Stimulated activated CD4-positive, alpha-beta T cell treated with anti-CD3 and anti-CD28 coated beads, TNF-alpha, amount 100 ng/mL, for 48 hours (primary cell): ENCODE data around the gene TSHZ1.

ENCODE experiments used
- DNase-seq, 3 donors: peaks; one replicate each; pipeline ENCODE4 v3.0.0-alpha.2; 2020; ENCODE audit warnings: low read depth in 3 of 3

Gene TSHZ1

GRCh38 chr18:75246721-75247610 lies 36.4 kb downstream of the TSHZ1 start:
- no peak for DNase-seq

- DNase-seq = no peak
These were observed 37.2 kb downstream of the TSHZ1 start for GRCh38 chr18:75247611-75248421.

GRCh38 chr18:75248426-75249174 lies 38.0 kb downstream of the TSHZ1 start:
- no peak for DNase-seq

- no peak for DNase-seq
These were observed 38.5 kb downstream of the TSHZ1 start for GRCh38 chr18:75249175-75249518.

GRCh38 chr18:75249672-75250470 lies 39.3 kb downstream of the TSHZ1 start:
- DNase-seq = no peak

- DNase-seq = no peak
These were observed 39.8 kb downstream of the TSHZ1 start for GRCh38 chr18:75250471-75250821.

- DNase-seq = no peak
These were observed 40.9 kb downstream of the TSHZ1 start for GRCh38 chr18:75251466-75251865.

GRCh38 chr18:75252136-75252535 lies 41.5 kb downstream of the TSHZ1 start:
- DNase-seq = no peak

- DNase-seq = no peak
These were observed 42.4 kb downstream of the TSHZ1 start for GRCh38 chr18:75253043-75253442.

GRCh38 chr18:75253784-75254183 lies 43.2 kb downstream of the TSHZ1 start:
- no peak for DNase-seq

- no peak for DNase-seq
These were observed 44.5 kb downstream of the TSHZ1 start for GRCh38 chr18:75255094-75255493.

- DNase-seq = no peak
These were observed 45.8 kb downstream of the TSHZ1 start for GRCh38 chr18:75256376-75256775.

- DNase-seq = no peak
These were observed 47.0 kb downstream of the TSHZ1 start for GRCh38 chr18:75257605-75258004.

- DNase-seq = no peak
These were observed 51.0 kb downstream of the TSHZ1 start for GRCh38 chr18:75261430-75262223.

- DNase-seq = no peak
These were observed 51.9 kb downstream of the TSHZ1 start for GRCh38 chr18:75262511-75262910.

GRCh38 chr18:75264195-75264594 lies 53.6 kb downstream of the TSHZ1 start:
- DNase-seq = no peak

GRCh38 chr18:75264926-75265597 lies 54.5 kb downstream of the TSHZ1 start:
- no peak for DNase-seq

- DNase-seq = no peak
These were observed 55.3 kb downstream of the TSHZ1 start for GRCh38 chr18:75265872-75266271.

- no peak for DNase-seq
These were observed 57.2 kb downstream of the TSHZ1 start for GRCh38 chr18:75267643-75268363.

- no peak for DNase-seq
These were observed 57.7 kb downstream of the TSHZ1 start for GRCh38 chr18:75268364-75268646.
